ENCODE data around the gene FAN1.

DNA sequence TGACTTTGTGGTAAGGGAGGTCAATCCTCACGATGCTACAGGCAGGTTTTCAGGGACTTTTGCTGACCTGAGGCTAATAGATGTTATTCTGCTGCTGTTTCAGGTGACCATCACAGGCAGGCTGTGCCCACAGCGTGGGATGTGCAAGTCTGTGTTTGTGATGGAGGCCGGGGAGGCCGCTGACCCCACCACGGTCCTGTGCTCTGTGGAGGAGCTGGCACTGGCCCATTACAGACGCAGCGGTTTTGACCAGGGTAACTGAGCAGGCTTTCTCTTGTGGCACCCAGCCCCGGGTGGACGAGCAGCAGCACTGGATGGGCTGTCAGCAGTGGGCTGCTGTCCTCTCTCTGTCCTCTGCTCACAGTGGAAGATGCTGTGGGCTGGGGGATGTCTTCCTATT lies 22.0 kb downstream of the FAN1 start:
- TF ChIP-seq, protein P1, sequence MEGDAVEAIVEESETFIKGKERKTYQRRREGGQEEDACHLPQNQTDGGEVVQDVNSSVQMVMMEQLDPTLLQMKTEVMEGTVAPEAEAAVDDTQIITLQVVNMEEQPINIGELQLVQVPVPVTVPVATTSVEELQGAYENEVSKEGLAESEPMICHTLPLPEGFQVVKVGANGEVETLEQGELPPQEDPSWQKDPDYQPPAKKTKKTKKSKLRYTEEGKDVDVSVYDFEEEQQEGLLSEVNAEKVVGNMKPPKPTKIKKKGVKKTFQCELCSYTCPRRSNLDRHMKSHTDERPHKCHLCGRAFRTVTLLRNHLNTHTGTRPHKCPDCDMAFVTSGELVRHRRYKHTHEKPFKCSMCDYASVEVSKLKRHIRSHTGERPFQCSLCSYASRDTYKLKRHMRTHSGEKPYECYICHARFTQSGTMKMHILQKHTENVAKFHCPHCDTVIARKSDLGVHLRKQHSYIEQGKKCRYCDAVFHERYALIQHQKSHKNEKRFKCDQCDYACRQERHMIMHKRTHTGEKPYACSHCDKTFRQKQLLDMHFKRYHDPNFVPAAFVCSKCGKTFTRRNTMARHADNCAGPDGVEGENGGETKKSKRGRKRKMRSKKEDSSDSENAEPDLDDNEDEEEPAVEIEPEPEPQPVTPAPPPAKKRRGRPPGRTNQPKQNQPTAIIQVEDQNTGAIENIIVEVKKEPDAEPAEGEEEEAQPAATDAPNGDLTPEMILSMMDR (conservative IDR thresholded peaks at IDR 0.05 in 1 of 2, IDR thresholded peaks at IDR 0.05 in 1 of 2; ENCODE audit: low read depth in 1 of 2, low read length in 2 of 2) = no peak
- TF ChIP-seq EZH2 (IDR thresholded peaks at IDR 0.05; ENCODE audit: low read length, missing control alignments) = no peak

Measured in fibroblast of lung (primary cell).